ENCODE measurements around the gene METTL14.

DNA sequence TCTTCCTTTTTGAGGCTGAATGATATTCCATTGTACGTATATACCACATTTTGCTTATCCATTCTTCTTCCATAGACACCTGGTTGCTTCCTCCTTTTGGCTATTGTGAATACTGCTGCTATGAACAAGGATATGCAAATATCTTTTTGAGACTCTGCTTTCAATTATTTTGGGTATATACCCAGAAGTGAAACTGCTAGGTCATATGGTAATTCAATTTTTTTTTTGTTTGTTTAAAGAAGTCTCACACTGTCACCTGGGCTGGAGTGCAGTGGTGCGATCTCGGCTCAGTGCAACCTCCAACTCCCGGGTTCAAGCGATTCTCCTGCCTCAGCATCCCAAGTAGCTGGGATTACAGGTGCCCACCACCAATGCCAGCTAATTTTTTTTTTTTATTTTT, 75.3 kb downstream of the METTL14 start:
- TF ChIP-seq GATA2 (IDR thresholded peaks at IDR 0.05; ENCODE audit: low read depth, low read length), result no peak
- no peak for TF ChIP-seq GATA3 (IDR thresholded peaks at IDR 0.05; ENCODE audit: low read depth, low read length)
